Testis (tissue), 2 donors: ENCODE measurements around the gene TUBB2B.

ENCODE experiments used
- CTCF ChIP-seq, 3 experiments: fragments of 450-650 bp in 2 of 3; fragments of 200-600 bp in 1 of 3; sonication (generic) in 1 of 3; IDR thresholded peaks; one replicate each; pipeline ENCODE4 v1.5.1; 2016 to 2019; ENCODE audit warnings: antibody characterized with exemption in 3 of 3, mild to moderate bottlenecking in 2 of 3, moderate library complexity in 1 of 3
- POLR2A ChIP-seq: fragments of 450-650 bp; IDR thresholded peaks from one replicate; pipeline ENCODE4 v1.6.1; 2017; ENCODE audit warnings: antibody characterized with exemption, mild to moderate bottlenecking, moderate library complexity

GRCh38 chr6:3247255-3248146 lies 20.0 kb upstream of the TUBB2B start:
- TF ChIP-seq POLR2A = no peak
- TF ChIP-seq CTCF (IDR thresholded peaks at IDR 0.05) = no peak
